Activated CD4-positive, CD25-positive, alpha-beta regulatory T cell treated with anti-CD3 and anti-CD28 coated beads, Interleukin-2, amount 50 U/mL, for 24 hours (primary cell): ENCODE measurements around the gene SLC23A3.
"Not testable (repeated sequence)": the region's sequence is repeated elsewhere in the genome, so short reads cannot be mapped to it uniquely, and the experiment has no call there.

Source experiments
- ATAC-seq, 2 donors: fragments of 150-1000 bp; cut with Tn5 transposase; one replicate each; pipeline ENCODE4 v1.10.0; 2021; ENCODE audit warnings: mild to moderate bottlenecking in 1 of 2, moderate library complexity in 1 of 2

The SLC23A3 gene

DNA sequence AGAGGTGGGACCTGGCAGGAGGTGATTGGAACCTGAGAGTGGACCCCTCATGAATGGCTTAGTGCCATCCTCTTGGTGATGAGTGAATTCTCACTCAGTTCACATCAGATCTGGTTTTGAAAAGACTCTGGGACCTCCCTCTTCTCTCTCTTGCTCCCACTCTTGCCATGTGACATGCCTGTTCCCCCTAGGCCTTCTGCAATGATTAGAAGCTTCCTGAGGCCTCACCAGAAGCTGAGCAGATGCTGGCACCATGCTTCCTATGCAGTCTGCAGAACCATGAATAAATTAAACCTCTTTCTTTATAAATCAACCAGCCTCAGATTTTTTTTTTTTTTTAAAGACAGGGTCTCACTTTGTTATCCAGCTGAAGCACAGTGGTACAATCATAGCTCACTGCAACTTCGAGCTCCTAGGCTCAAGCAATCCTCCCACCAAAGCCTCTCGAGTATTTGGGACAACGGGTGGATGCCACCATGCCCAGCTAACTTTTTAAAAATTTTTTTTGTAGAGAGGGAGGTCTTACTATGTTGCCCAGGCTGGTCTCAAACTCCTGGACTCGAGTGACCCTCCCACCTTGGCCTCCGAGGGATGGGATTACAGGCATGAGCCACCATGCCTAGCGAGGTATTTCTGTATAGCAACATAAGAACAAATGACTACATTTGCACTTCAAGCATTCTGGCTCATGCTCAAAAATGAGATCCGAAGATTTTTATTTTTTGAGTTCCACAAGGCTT lies 34.8 kb upstream of the SLC23A3 start:
- no peak for ATAC-seq

GRCh38 chr2:219201331-219201730 lies 31.5 kb upstream of the SLC23A3 start:
- ATAC-seq: not testable (repeated sequence)

GRCh38 chr2:219200502-219201326 lies 30.9 kb upstream of the SLC23A3 start:
- not testable (repeated sequence) for ATAC-seq

GRCh38 chr2:219199470-219200211 lies 29.8 kb upstream of the SLC23A3 start:
- ATAC-seq: no peak

DNA sequence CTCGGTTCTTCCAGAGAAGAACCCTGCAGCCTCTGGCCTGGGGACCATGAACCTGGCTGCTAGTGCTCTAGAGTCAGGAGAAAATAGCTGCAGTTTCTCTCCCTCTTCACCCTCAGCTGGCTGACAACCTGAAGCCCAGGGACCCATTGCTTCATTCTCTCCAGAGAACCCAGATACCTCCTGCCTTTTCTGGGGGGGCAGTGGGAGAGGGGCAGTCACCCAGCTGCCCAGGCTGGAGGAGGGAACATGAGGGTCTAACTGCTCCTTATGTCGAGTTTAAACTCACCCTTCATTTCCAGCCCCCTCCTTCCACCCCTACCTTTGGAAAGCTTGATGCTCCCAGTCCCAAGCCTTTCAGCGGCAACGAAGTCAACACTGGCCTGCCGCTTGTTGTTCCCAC lies 29.1 kb upstream of the SLC23A3 start:
- no peak for ATAC-seq

GRCh38 chr2:219197388-219197787 lies 27.6 kb upstream of the SLC23A3 start:
- ATAC-seq: no peak

DNA sequence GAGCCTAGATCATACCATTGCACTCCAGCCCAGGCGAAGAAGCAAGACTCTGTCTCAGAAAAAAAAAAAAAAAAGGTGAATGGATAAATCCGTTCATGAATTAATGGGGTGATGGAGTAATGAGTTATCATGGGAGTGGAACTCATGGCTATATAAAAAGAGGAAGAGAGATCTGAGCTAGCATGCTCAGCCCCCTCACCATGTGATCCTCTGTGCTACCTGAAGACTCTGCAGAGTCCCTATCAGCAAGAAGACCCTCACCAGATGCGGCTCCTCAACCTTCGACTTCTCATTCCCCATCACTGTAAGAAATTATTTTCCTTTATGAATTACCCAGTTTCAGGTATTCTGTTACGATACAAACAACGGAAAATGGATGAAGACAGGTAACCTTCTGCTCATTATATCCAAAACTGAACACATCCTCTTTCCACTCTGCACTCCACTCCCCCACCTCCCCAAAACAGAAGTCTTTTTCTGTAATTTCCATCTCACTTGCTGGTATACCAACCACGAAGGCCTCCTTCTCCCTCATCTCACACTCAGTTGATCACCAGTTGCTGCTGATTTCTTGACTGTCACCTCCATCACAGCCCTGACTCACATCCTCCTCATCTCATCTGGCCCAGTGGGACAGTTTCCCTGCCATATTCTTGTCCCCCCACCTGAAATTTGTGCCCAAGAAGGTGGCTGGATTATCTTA lies 17.1 kb upstream of the SLC23A3 start:
- ATAC-seq: peak in 1 of 2 donors; percentile 63

DNA sequence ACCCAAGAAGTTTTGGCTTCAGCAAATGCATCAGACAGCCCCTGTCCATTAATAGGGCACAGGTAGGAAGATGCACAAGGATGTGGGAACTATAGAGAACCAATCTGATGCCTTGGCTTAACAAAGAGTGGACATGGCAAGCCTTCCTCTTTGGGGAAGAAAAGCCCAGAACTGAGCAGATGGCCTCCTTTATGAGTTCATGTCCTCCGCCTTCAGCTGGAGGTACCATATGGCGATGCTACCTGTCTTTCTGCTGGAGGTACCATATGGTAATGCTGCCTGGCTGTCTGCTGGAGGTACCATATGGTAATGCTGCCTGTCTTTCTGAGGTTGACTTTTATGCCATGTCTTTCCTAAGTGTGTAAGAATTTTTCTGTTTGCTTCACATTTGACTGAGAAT lies 14.3 kb upstream of the SLC23A3 start:
- ATAC-seq: no peak

DNA sequence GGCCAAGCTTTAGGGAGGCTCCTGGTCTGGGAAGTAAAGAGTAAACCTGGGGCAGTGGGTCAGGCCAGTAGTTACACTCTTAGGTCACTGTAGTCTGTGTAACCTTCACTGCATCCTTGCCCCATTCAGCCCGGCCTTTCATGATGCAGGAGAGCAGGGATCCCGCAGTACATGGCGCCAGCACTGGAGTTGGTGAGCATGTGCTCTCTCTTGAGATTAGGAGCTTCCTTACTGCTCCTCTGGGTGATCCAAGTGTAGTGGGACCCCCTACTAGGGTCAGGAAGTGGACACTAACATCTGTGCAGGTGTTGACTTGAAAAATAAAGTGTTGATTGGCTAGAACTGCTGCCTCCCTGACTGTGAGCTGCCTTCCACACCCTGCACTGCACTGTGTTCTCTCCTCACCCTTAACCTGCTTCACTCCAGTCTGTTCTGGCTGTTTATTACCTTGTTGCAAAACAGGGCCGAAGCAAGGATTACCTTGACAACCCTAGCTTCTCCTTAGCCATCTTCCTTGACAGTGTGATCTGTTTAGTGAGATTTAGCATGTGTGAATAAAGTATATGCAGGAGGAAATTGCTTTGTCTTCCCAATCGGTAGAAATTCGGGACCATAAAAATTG lies 13.4 kb upstream of the SLC23A3 start:
- ATAC-seq: no peak

- ATAC-seq: no peak
These were observed 12.7 kb upstream of the SLC23A3 start for GRCh38 chr2:219182331-219183150.

DNA sequence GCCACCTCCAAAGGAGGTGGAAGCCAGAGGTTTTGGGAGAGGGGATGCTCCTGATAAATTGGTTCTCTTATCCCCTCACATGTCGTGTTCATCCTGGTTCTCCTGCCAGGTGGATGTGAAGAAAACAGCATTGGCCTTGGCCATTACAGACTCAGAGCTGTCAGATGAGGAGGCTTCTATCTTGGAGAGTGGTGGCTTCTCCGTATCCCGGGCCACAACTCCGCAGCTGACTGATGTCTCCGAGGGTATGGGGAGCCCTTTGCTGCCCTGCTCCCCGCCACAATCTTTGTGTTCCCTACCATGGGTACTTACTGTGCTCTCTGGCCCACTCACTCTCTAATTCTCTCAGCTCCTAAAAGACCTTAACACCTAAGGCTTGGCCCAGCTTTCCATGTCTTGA lies 11.7 kb upstream of the SLC23A3 start:
- no peak for ATAC-seq

DNA sequence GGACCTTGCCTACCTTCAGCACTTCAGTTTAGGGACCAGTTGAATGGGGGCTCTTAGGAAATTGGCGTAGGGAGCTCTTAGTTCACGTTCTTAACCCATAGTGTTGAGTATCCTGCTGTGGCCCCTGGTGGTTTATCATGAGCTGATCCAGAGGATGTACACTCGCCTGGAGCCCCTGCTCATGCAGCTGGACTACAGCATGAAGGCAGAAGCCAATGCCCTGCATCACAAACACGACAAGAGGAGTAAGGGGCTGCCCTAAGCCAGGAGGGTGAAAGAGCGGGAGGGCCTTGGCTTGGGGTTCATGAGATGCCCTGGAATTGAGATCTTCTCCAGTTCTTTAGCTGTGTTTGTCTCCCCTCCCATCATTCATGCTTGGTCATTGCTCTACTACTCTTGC lies 11.1 kb upstream of the SLC23A3 start:
- no peak for ATAC-seq

DNA sequence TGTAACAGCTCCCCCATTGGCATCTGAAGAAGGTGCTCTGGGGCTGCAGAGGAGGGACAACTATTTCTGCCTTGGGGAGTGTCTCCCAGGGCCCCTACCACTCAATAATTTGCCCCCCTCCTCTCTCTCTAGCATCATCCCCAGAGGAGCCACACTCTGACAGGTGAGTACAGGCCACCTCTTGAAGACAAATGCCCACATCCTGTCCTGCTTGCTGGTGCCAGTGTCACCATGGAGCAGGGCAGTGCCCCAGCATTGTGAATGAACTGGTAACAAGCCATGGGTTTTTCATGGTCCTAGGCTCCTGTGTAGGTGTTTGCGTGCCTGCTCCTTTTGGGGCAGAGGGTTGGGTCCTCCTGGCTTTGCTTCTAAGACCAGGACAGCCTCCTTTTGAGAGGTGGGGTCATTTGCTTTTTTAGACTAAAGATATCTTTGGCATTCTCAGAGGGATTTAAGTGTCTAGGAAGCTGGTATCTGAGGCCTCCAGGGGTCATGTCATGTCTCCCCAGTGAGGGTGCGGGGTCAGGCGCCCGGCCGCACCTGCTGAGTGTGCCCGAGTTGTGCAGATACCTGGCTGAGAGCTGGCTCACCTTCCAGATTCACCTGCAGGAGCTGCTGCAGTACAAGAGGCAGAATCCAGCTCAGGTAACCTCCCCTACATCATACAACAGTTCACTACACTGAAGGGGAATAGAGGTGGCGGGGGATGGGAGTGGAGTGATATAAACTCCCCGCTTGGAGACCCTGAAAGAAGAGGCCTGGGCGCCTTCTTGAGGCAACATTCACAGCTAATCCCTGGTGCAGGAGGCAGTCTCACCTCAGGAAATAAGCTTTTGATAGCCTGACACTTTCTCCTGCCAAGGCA lies 10.0 kb upstream of the SLC23A3 start:
- no peak for ATAC-seq

DNA sequence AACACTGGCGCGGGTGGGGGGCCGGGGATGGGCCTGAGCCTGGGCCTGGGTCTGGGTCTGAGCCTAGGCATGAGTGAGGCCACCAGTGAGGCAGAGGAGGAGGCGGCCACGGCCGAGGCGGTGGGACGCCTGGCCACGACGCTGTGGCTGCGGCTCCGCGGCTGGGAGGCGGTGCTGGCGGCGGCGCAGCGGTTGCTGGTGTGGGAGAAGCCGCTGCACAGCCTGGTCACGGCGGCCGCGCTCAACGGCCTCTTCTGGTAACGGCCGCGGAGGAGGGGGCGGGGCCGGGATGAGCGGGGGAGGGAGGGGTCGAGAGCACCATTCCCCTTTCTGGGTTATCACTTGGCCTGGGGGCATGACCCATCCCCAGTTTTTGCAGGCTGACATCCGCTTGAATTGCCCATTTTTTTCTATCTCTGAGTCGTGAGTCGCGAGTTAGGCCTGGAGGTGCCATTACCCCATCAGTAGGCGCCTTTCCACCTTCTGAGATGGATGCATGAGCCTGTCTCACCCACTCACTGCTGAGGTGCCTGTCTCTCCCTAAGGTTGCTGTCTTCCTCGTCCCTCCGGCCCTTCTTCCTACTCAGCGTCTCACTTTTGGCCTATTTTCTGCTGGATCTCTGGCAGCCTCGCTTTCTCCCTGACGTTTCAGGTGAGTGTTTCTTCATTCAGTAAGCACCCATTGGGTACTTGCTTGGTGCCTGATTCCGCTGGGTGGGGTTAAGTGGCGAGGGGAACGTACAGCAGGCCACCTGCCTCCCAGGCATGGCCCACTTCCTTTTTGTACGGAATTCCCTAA lies 8.7 kb upstream of the SLC23A3 start:
- ATAC-seq: peak in 1 of 2 donors; percentile 2

DNA sequence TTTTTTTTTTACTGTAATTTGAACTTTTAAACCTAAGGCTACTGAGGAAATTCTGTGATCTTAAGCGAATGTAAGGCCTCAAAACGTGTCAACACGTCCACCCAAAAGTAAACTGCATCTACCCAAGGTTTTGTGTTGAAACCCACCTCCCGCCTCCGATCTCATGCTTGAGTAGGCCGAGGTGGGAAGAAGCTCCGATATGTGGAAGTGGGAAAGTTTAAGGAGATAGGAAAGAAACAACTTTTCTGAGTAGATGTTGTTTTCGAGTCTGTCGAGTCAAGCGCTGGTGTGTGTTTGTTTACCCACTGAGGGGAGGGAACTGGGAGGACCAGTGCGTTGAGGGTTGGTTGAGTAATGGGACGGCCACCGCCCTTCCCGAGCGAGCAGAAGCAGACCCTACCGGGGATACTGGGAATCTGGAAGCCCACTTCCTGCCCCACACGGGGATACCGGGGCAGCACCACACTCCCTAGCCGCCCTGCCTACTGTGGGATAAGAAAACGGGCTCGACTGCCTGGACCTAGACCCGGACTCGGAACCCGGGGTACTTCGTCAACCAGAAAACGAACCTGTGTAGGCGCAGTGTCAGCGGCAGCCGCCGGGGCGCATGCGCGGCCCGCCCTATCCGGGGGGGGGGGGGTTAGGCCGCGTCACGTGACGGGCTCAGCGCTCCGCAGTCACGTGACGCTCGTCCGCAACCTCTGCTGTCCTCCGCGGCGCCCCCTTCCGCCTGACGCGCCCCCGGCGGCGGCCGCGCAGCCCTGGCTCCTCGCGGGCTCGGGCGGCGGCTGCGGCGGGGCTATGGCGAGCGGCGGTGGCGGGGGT lies 7.9 kb upstream of the SLC23A3 start, which contains the start of gene RETREG2:
RETREG2 (plus strand) TSS at position 724 of the 825 bp plus-strand sequence; CDS start at position 802, 78 bp downstream.
- ATAC-seq: peak; percentile 53 to 64

DNA sequence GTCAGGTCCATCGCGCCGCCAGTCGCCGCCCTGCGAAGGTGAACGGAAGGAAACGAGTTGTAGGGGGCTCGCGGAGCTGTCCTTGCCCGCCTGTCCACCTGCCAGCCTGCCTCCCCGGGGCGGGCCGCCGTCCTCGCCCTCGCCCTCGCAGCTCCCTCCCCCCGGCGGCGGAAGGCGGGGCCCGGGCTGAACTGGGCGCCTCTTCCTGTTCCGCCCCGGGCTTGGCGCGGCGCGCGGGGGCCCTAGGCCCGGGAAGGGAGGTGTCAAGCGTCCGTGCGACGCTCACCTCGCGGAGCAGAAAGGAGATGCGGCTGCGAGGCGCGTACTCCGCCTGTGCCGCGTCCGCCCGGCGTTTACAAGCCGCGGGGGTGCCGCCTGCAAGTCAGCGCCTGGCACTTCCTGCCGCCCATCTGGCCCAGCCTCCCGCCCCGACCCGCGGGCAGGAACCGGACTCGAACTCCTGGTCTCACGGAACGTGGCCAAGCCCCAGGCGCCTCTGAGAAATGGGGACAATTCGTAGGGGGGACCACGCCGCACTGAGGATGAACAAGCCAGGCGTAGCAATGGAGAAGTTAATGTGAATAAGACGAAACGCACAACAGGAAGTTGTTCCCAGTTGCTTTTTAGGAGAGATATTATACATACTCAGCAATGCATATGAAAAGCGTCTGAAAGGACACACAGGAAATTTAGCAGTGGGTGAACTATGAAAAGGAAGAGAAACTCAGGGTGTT lies 7.2 kb upstream of the SLC23A3 start, which contains the start of gene CNPPD1:
CNPPD1 (minus strand) TSS at position 108 of the 734 bp plus-strand sequence; CDS start at position 11, 97 bp downstream.
- peak; percentile 78 to 83 for ATAC-seq
